Activated T-cell treated with anti-CD3 and anti-CD28 coated beads for 1 hour (primary cell): ENCODE measurements around the gene KLRF1.

Experiments used
- DNase-seq: peaks from one replicate; pipeline ENCODE4 v3.0.0-alpha.2; 2020; ENCODE audit warnings: low read depth

The KLRF1 gene

GRCh38 chr12:9827209-9827888 is at the start of gene KLRF1:
Gene KLRF1, plus strand, starts transcription at chr12:9827481. Its CDS starts 64 bp downstream, at chr12:9827545.
- DNase-seq = no peak

GRCh38 chr12:9779209-9779608 is 48.1 kb upstream of the KLRF1 start:
- no peak for DNase-seq

- DNase-seq = no peak
Measured at GRCh38 chr12:9781360-9781759, 45.9 kb upstream of the KLRF1 start.

- no peak for DNase-seq
Measured at GRCh38 chr12:9782547-9783382, 44.5 kb upstream of the KLRF1 start.

GRCh38 chr12:9784326-9784725 is 43.0 kb upstream of the KLRF1 start:
- no peak for DNase-seq

GRCh38 chr12:9784816-9785215 is 42.5 kb upstream of the KLRF1 start:
- DNase-seq = no peak

GRCh38 chr12:9786726-9787717 is 40.3 kb upstream of the KLRF1 start:
- DNase-seq = no peak

- DNase-seq = no peak
Measured at GRCh38 chr12:9792185-9792900, 34.9 kb upstream of the KLRF1 start.

- DNase-seq = no peak
Measured at GRCh38 chr12:9792961-9793617, 34.2 kb upstream of the KLRF1 start.

GRCh38 chr12:9793779-9794395 is 33.4 kb upstream of the KLRF1 start:
- DNase-seq = no peak

- DNase-seq = no peak
Measured at GRCh38 chr12:9794484-9795093, 32.7 kb upstream of the KLRF1 start.

GRCh38 chr12:9795945-9796344 is 31.3 kb upstream of the KLRF1 start:
- no peak for DNase-seq

- no peak for DNase-seq
Measured at GRCh38 chr12:9796346-9796745, 30.9 kb upstream of the KLRF1 start.

- DNase-seq = no peak
Measured at GRCh38 chr12:9796971-9797370, 30.3 kb upstream of the KLRF1 start.

GRCh38 chr12:9797722-9798619 is 29.3 kb upstream of the KLRF1 start:
- DNase-seq = peak; percentile 28

- no peak for DNase-seq
Measured at GRCh38 chr12:9799961-9800360, 27.3 kb upstream of the KLRF1 start.

- no peak for DNase-seq
Measured at GRCh38 chr12:9805883-9806282, 21.4 kb upstream of the KLRF1 start.

GRCh38 chr12:9806714-9807113 is 20.6 kb upstream of the KLRF1 start:
- DNase-seq = no peak

- no peak for DNase-seq
Measured at GRCh38 chr12:9808504-9808903, 18.8 kb upstream of the KLRF1 start.
